HepG2 (cell line): ENCODE results near the gene LIPH. TPM values are rescaled to one million over a fixed set of nuclear protein-coding genes. Genes with fewer than 3 reads are reported as not detected.
A peak's percentile ranks its signal among the peaks of the same experiment; 100 is the strongest.

Experiments
- ADNP ChIP-seq: sonication (generic); formaldehyde crosslinking; IDR thresholded peaks from 2 replicates; pipeline ENCODE4 v1.4.0; 2020; ENCODE audit warnings: missing genetic modification reagents
- ATRX ChIP-seq: sonication (generic); formaldehyde crosslinking; IDR thresholded peaks from 2 replicates; pipeline ENCODE4 v1.4.0; 2020; ENCODE audit warnings: missing genetic modification reagents, borderline replicate concordance
- ELF1 ChIP-seq: sonication (generic); formaldehyde crosslinking; IDR thresholded peaks from 2 replicates; pipeline ENCODE4 v1.4.0; 2020; ENCODE audit warnings: missing genetic modification reagents
- FOXA3 ChIP-seq: IDR thresholded peaks from 2 replicates; pipeline ENCODE4 v1.6.1; 2016; ENCODE audit warnings: missing genetic modification reagents, missing compliant biosample characterization
- IRX3 ChIP-seq: sonication (generic); formaldehyde crosslinking; IDR thresholded peaks from 2 replicates; pipeline ENCODE4 v1.8.1; 2023; ENCODE audit warnings: mild to moderate bottlenecking, low read depth, missing genetic modification reagents, borderline replicate concordance
- MTA3 ChIP-seq: sonication (generic); formaldehyde crosslinking; IDR thresholded peaks from 2 replicates; pipeline ENCODE4 v1.4.0; 2020; ENCODE audit warnings: missing genetic modification reagents
- MXD4 ChIP-seq: IDR thresholded peaks from 2 replicates; pipeline ENCODE4 v1.6.1; 2016; ENCODE audit warnings: mild to moderate bottlenecking, missing biosample characterization, missing genetic modification reagents
- SATB2 ChIP-seq: sonication (generic); formaldehyde crosslinking; IDR thresholded peaks from 2 replicates; pipeline ENCODE4 v1.5.0; 2020; ENCODE audit warnings: missing genetic modification reagents
- TOPORS ChIP-seq: sonication (generic); formaldehyde crosslinking; IDR thresholded peaks from 2 replicates; pipeline ENCODE4 v1.8.0; 2023; ENCODE audit warnings: mild to moderate bottlenecking, missing genetic modification reagents
- ZBTB8A ChIP-seq: sonication (generic); formaldehyde crosslinking; IDR thresholded peaks from 2 replicates; pipeline ENCODE4 v1.4.0; 2020; ENCODE audit warnings: mild to moderate bottlenecking, low read depth, missing genetic modification reagents, borderline replicate concordance
- ZFY ChIP-seq: sonication (generic); formaldehyde crosslinking; IDR thresholded peaks from 2 replicates; pipeline ENCODE4 v1.4.0; 2020; ENCODE audit warnings: missing genetic modification reagents
- ZNF672 ChIP-seq: sonication (generic); formaldehyde crosslinking; IDR thresholded peaks from 2 replicates; pipeline ENCODE4 v1.8.1; 2022; ENCODE audit warnings: missing genetic modification reagents
- polyA plus RNA-seq, 8 experiments: library from polyadenylated mRNA; depleted of rRNA in 3 of 8; stranded (reverse) in 7 of 8; unstranded in 1 of 8; fragments of >200 nt; fragmentation: Illumina TruSeq in 4 of 8; extraction: Trizol in 4 of 8; gene quantifications; 2 replicates each; pipeline versions ENCODE4 v1.2.1 to v1.2.3, GENCODE V29; 2011 to 2016; ENCODE audit warnings: low read depth in 4 of 8, missing spikeins in 1 of 8, mixed read lengths in 1 of 8; ENCODE audit not compliant: insufficient read depth in 1 of 8
- total RNA-seq, 5 experiments: library from RNA; depleted of rRNA; stranded (reverse); fragments of >200 nt; fragmentation: Illumina TruSeq; extraction: Trizol; gene quantifications; 2 replicates each; pipeline ENCODE4 v1.2.3, GENCODE V29; 2016; ENCODE audit warnings: low read depth in 1 of 5
- TF ChIP-seq, protein P1 (sequence below): sonication (generic); formaldehyde crosslinking; IDR thresholded peaks from 2 replicates; pipeline ENCODE4 v1.9.0; 2021; ENCODE audit warnings: mild to moderate bottlenecking, missing genetic modification reagents
- TF ChIP-seq, protein P2 (sequence below): sonication (generic); formaldehyde crosslinking; IDR thresholded peaks from 2 replicates; pipeline ENCODE4 v1.4.0; 2020; ENCODE audit warnings: missing genetic modification reagents, borderline replicate concordance
- TF ChIP-seq, protein P3 (sequence below): sonication (generic); formaldehyde crosslinking; IDR thresholded peaks from 2 replicates; pipeline ENCODE4 v1.4.0; 2020; ENCODE audit warnings: missing genetic modification reagents

LIPH gene
- total and polyA plus RNA-seq, 2 of the 13 experiments (the other 11 are each of a cell fraction or from before 2014, with no cell fraction given) = 0.09 to 0.34 TPM

DNA sequence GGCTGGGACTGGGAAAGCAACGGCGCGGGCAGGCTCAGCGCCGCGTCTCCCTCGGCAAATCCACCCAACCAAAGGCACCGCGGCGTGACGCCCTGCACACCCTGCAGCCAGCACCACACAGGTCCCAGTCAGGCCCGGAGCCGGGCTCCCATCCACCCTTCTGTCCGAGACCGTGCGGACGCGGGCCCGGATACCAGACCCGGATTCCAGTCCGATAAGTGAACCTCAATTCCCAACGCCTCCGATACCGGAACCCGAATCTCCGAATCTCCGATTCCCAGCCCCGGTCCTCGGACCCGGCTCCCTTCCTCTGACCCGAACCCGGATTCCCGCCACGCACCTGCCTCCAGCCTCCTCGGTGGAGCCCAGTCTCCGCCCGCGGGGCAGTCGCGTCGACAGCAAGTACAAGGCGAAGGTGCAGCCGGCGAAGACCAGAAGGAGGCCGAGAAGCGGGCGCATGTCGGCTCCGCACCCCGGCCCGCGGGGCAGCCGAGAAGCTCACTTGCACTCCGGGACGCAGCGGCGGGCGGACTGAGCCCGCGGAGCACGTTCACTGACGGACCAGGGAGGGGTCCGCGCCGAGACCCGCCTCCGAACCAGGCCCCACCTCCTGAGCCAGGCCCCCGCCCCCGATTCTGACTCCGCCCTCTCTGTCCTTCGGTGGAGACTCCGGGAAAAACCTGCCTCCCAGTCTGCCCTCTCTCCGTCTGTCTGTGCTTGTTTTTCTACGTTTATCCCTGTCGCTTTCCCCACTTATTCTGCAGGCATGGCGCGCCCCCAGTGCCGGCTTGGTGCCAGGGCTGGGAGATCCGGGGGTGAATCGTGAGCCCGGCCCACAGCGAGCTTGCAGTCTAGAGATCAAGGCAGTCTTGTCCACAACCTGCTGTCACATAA lies 53.6 kb downstream of the LIPH start, which contains the start of gene TMEM41A (continued):
- TF ChIP-seq, protein P1, sequence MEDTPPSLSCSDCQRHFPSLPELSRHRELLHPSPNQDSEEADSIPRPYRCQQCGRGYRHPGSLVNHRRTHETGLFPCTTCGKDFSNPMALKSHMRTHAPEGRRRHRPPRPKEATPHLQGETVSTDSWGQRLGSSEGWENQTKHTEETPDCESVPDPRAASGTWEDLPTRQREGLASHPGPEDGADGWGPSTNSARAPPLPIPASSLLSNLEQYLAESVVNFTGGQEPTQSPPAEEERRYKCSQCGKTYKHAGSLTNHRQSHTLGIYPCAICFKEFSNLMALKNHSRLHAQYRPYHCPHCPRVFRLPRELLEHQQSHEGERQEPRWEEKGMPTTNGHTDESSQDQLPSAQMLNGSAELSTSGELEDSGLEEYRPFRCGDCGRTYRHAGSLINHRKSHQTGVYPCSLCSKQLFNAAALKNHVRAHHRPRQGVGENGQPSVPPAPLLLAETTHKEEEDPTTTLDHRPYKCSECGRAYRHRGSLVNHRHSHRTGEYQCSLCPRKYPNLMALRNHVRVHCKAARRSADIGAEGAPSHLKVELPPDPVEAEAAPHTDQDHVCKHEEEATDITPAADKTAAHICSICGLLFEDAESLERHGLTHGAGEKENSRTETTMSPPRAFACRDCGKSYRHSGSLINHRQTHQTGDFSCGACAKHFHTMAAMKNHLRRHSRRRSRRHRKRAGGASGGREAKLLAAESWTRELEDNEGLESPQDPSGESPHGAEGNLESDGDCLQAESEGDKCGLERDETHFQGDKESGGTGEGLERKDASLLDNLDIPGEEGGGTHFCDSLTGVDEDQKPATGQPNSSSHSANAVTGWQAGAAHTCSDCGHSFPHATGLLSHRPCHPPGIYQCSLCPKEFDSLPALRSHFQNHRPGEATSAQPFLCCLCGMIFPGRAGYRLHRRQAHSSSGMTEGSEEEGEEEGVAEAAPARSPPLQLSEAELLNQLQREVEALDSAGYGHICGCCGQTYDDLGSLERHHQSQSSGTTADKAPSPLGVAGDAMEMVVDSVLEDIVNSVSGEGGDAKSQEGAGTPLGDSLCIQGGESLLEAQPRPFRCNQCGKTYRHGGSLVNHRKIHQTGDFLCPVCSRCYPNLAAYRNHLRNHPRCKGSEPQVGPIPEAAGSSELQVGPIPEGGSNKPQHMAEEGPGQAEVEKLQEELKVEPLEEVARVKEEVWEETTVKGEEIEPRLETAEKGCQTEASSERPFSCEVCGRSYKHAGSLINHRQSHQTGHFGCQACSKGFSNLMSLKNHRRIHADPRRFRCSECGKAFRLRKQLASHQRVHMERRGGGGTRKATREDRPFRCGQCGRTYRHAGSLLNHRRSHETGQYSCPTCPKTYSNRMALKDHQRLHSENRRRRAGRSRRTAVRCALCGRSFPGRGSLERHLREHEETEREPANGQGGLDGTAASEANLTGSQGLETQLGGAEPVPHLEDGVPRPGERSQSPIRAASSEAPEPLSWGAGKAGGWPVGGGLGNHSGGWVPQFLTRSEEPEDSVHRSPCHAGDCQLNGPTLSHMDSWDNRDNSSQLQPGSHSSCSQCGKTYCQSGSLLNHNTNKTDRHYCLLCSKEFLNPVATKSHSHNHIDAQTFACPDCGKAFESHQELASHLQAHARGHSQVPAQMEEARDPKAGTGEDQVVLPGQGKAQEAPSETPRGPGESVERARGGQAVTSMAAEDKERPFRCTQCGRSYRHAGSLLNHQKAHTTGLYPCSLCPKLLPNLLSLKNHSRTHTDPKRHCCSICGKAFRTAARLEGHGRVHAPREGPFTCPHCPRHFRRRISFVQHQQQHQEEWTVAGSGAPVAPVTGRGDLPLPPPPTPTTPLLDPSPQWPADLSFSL (CRISPR knock-in tag) = peak; percentile 61; the same call in 1 of the 2 replicates
- TF ChIP-seq ZFY (CRISPR knock-in tag) = peak; percentile 94
- TF ChIP-seq SATB2 (CRISPR knock-in tag) = no peak
- TF ChIP-seq FOXA3 = peak; percentile 66
- TF ChIP-seq ZBTB8A (CRISPR knock-in tag) = no peak
- TF ChIP-seq IRX3 = peak; percentile 84; the same call in 1 of the 2 replicates
- TF ChIP-seq, protein P2, sequence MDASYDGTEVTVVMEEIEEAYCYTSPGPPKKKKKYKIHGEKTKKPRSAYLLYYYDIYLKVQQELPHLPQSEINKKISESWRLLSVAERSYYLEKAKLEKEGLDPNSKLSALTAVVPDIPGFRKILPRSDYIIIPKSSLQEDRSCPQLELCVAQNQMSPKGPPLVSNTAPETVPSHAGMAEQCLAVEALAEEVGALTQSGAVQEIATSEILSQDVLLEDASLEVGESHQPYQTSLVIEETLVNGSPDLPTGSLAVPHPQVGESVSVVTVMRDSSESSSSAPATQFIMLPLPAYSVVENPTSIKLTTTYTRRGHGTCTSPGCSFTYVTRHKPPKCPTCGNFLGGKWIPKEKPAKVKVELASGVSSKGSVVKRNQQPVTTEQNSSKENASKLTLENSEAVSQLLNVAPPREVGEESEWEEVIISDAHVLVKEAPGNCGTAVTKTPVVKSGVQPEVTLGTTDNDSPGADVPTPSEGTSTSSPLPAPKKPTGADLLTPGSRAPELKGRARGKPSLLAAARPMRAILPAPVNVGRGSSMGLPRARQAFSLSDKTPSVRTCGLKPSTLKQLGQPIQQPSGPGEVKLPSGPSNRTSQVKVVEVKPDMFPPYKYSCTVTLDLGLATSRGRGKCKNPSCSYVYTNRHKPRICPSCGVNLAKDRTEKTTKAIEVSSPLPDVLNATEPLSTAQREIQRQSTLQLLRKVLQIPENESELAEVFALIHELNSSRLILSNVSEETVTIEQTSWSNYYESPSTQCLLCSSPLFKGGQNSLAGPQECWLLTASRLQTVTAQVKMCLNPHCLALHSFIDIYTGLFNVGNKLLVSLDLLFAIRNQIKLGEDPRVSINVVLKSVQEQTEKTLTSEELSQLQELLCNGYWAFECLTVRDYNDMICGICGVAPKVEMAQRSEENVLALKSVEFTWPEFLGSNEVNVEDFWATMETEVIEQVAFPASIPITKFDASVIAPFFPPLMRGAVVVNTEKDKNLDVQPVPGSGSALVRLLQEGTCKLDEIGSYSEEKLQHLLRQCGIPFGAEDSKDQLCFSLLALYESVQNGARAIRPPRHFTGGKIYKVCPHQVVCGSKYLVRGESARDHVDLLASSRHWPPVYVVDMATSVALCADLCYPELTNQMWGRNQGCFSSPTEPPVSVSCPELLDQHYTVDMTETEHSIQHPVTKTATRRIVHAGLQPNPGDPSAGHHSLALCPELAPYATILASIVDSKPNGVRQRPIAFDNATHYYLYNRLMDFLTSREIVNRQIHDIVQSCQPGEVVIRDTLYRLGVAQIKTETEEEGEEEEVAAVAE (CRISPR knock-in tag) = no peak
- peak; percentile 66 for TF ChIP-seq ELF1 (CRISPR knock-in tag)
- TF ChIP-seq ATRX = no peak
- no peak for TF ChIP-seq MTA3
- peak; percentile 74; the same call in 1 of the 2 replicates for TF ChIP-seq ZNF672 (CRISPR knock-in tag)
- TF ChIP-seq TOPORS (CRISPR knock-in tag) = peak; percentile 95
- TF ChIP-seq, protein P3, sequence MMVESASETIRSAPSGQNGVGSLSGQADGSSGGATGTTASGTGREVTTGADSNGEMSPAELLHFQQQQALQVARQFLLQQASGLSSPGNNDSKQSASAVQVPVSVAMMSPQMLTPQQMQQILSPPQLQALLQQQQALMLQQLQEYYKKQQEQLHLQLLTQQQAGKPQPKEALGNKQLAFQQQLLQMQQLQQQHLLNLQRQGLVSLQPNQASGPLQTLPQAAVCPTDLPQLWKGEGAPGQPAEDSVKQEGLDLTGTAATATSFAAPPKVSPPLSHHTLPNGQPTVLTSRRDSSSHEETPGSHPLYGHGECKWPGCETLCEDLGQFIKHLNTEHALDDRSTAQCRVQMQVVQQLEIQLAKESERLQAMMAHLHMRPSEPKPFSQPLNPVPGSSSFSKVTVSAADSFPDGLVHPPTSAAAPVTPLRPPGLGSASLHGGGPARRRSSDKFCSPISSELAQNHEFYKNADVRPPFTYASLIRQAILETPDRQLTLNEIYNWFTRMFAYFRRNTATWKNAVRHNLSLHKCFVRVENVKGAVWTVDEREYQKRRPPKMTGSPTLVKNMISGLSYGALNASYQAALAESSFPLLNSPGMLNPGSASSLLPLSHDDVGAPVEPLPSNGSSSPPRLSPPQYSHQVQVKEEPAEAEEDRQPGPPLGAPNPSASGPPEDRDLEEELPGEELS (CRISPR knock-in tag) = peak; percentile 52
- TF ChIP-seq ADNP = no peak
- peak; percentile 72 for TF ChIP-seq MXD4 (CRISPR knock-in tag)
